NCI-H2196 treated with DMSO at 0.1 percent for 48 hours (cell line): ENCODE results near the gene SNAP25.

ENCODE experiments used
- DNase-seq: peaks from one replicate; lab custom pipeline; 2025; ENCODE audit not compliant: unreplicated experiment; lab: John Stamatoyannopoulos, UW

SNAP25 gene

GRCh38 chr20:10300582-10301446 is 82.2 kb downstream of the SNAP25 start:
- no peak for DNase-seq

- DNase-seq, result no peak
Observed at GRCh38 chr20:10303852-10304251, 85.2 kb downstream of the SNAP25 start.

- no peak for DNase-seq
Observed at GRCh38 chr20:10304471-10305046, 85.9 kb downstream of the SNAP25 start.

GRCh38 chr20:10306440-10307358 is 88.1 kb downstream of the SNAP25 start:
- no peak for DNase-seq

GRCh38 chr20:10307359-10307735 is 88.7 kb downstream of the SNAP25 start:
- DNase-seq, result no peak

- DNase-seq, result no peak
Observed at GRCh38 chr20:10308652-10309051, 90.0 kb downstream of the SNAP25 start.

- no peak for DNase-seq
Observed at GRCh38 chr20:10309326-10309725, 90.7 kb downstream of the SNAP25 start.

GRCh38 chr20:10312111-10312510 is 93.5 kb downstream of the SNAP25 start:
- no peak for DNase-seq

- no peak for DNase-seq
Observed at GRCh38 chr20:10313215-10313614, 94.6 kb downstream of the SNAP25 start.

- DNase-seq, result no peak
Observed at GRCh38 chr20:10313701-10314100, 95.1 kb downstream of the SNAP25 start.

- no peak for DNase-seq
Observed at GRCh38 chr20:10314198-10314597, 95.6 kb downstream of the SNAP25 start.

GRCh38 chr20:10315138-10315537 is 96.5 kb downstream of the SNAP25 start:
- DNase-seq, result no peak

- no peak for DNase-seq
Observed at GRCh38 chr20:10316582-10316981, 98.0 kb downstream of the SNAP25 start.

GRCh38 chr20:10318291-10319024 is 99.8 kb downstream of the SNAP25 start:
- no peak for DNase-seq

- DNase-seq, result no peak
Observed at GRCh38 chr20:10319855-10320254, 101.2 kb downstream of the SNAP25 start.

- no peak for DNase-seq
Observed at GRCh38 chr20:10321138-10321717, 102.6 kb downstream of the SNAP25 start.

GRCh38 chr20:10322073-10323012 is 103.7 kb downstream of the SNAP25 start:
- no peak for DNase-seq

- DNase-seq, result no peak
Observed at GRCh38 chr20:10323729-10324128, 105.1 kb downstream of the SNAP25 start.

- no peak for DNase-seq
Observed at GRCh38 chr20:10324198-10324847, 105.7 kb downstream of the SNAP25 start.
